ENCODE measurements around the gene CDH16.

Gene CDH16

GRCh38 chr16:66862023-66862520 is 56.6 kb downstream of the CDH16 start:
- no peak for FAIRE-seq

- FAIRE-seq: no peak
These were observed 59.2 kb downstream of the CDH16 start for GRCh38 chr16:66859397-66860068.

DNA sequence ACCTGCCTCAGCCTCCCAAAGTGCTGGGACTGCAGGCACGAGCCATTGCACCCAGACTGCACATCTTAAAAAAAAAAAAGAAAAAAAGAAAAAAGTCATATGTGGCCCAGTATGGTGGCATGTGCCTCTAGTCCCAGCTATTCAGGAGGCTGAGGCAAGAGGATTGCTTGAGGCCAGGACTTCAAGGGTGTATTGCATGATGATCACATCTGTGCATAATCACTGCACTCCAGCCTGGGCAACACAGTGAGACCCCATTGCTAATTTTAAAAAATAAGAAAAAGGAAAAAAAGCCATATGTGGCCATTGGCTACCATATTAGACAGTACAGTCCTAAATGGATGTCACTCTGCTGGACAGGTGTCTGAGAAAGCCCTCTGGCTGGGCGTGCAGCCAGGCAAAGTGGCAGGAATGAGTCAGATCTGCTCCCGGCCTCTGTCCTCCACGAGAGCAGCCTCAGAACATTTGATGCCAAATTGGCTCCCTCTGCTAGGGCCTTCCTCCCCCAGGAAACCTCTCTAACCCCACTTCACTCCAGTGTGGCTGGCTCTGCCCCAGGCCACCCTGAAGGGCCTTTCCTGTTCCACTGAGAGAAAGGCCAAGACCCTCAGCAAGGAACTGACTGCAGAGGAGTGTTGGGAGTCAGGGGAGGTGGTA is 59.8 kb downstream of the CDH16 start:
- FAIRE-seq: no peak

All from TTC549 (cell line).